Measurements from ENCODE around the gene GOPC.
"Not testable (repeated sequence)": the region's sequence is repeated elsewhere in the genome, so short reads cannot be mapped to it uniquely, and the experiment has no call there.

The GOPC gene

GRCh38 chr6:117521791-117522502 lies 80.4 kb downstream of the GOPC start:
- DNase-seq (ENCODE audit: low read depth, low spot score) = no peak
- CTCF ChIA-PET = interaction anchor here (1.0 to 1.3 kb wide), 2 partner anchors 14 to 38 kb away, joined by 3 to 4 read pairs; no protein-coding TSS in a partner anchor
- POLR2A ChIA-PET = interaction anchor here (0.8 kb wide), 1 partner anchor 27 kb away, joined by 3 read pairs; no protein-coding TSS in a partner anchor
- no peak overlapping the region for H3K4me3 ChIP-seq (ENCODE audit: low read depth, low read length)
- no peak for TF ChIP-seq CTCF (IDR thresholded peaks at IDR 0.05; ENCODE audit: insufficient read depth, low read length, missing control alignments)

GRCh38 chr6:117520603-117521395 lies 81.5 kb downstream of the GOPC start:
- TF ChIP-seq CTCF (IDR thresholded peaks at IDR 0.05; ENCODE audit: insufficient read depth, low read length, missing control alignments) = no peak
- CTCF ChIA-PET = interaction anchor here (1.0 to 1.3 kb wide), 2 partner anchors 15 to 39 kb away, joined by 3 to 4 read pairs; no protein-coding TSS in a partner anchor
- DNase-seq (ENCODE audit: low read depth, low spot score) = no peak
- POLR2A ChIA-PET = interaction anchor here (0.8 kb wide), 1 partner anchor 28 kb away, joined by 3 read pairs; no protein-coding TSS in a partner anchor
- H3K4me3 ChIP-seq (ENCODE audit: low read depth, low read length) = no peak overlapping the region

DNA sequence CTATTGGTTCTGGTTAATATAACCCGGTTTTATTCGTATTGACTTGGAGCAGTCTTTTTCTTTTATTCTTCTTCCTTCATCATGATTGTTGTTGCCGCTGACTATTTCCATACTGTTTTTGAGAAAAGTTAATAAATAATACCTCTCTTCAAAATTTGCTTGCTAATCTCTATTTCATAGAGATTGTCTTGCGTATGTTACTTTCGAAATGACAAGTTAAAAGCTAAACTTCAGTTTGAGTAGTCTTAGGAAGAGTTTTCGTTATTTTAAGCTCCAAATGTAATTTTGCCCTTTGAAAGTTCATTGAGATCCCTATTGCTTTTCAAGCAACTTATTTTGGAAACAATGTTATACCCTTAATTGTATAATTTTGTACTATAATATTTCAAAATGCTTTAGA lies 83.4 kb downstream of the GOPC start:
- no peak overlapping the region for H3K4me3 ChIP-seq (ENCODE audit: low read depth, low read length)
- CTCF ChIA-PET = interaction anchor here (0.7 to 1.3 kb wide), 3 partner anchors 38 to 1914 kb away, joined by 3 to 5 read pairs (median 4); no protein-coding TSS in a partner anchor
- no peak for TF ChIP-seq CTCF (IDR thresholded peaks at IDR 0.05; ENCODE audit: insufficient read depth, low read length, missing control alignments)
- POLR2A ChIA-PET = no interaction called here
- no peak for DNase-seq (ENCODE audit: low read depth, low spot score)

- CTCF ChIA-PET; DNase-seq (ENCODE audit: low read depth, low spot score); POLR2A ChIA-PET; H3K4me3 ChIP-seq (ENCODE audit: low read depth, low read length): not testable (repeated sequence)
Measured at GRCh38 chr6:117517995-117518394, 84.3 kb downstream of the GOPC start.

DNA sequence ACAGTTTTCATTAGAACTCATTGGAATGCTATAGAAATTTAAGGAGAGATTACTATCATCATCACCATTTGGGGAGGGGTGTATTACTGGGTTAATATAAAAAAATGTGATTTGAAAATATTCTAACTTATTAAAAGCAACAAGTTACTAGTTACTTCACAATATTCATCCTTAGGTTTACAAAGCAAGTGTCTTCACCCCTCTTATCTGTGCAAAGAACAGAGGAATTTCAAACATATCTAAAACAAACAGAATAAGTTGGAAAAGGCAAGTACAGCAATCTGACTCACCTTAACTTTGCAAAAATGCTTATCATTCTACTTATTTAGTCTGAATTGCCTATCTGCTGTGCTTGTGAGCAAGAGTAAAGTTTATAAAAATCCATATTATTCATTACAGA lies 87.0 kb downstream of the GOPC start:
- no peak for DNase-seq (ENCODE audit: low read depth, low spot score)
- no peak for TF ChIP-seq CTCF (IDR thresholded peaks at IDR 0.05; ENCODE audit: insufficient read depth, low read length, missing control alignments)
- POLR2A ChIA-PET = no interaction called here
- H3K4me3 ChIP-seq (ENCODE audit: low read depth, low read length) = no peak overlapping the region
- CTCF ChIA-PET = no interaction called here

- DNase-seq (ENCODE audit: low read depth, low spot score) = no peak
- ChIA-PET CTCF (no interaction called here), POLR2A (no interaction called here)
Measured at GRCh38 chr6:117514655-117515054, 87.7 kb downstream of the GOPC start.

More at GRCh38 chr6:117514655-117515054, 87.7 kb downstream of the GOPC start:
- no peak for TF ChIP-seq CTCF (IDR thresholded peaks at IDR 0.05; ENCODE audit: insufficient read depth, low read length, missing control alignments)
- H3K4me3 ChIP-seq (ENCODE audit: low read depth, low read length) = no peak overlapping the region

Measured in AG04449 (cell line).